Endothelial cell of umbilical vein (primary cell): ENCODE results near the gene PLEKHS1. TPM values are rescaled to one million over a fixed set of nuclear protein-coding genes. Genes with fewer than 3 reads are reported as not detected.

Experiments used
- BruUV-seq: library from RNA; stranded (reverse); fragments of 400-500 nt; replicated peaks from 2 replicates; lab custom pipeline; 2021; lab: Mats Ljungman, UMichigan
- CTCF ChIA-PET: fragments of 300-600, 350-600 bp; sonication (Branson Sonifier 250); formaldehyde crosslinking; loops from one replicate; lab custom pipeline; 2021; ENCODE audit warnings: antibody characterized with exemption, inconsistent platforms; lab: Charles Lee
- POLR2A ChIA-PET: fragments of 300-600, 350-600 bp; sonication (Branson Sonifier 250); formaldehyde crosslinking; loops from one replicate; lab custom pipeline; 2021; ENCODE audit warnings: antibody characterized with exemption, inconsistent platforms; lab: Charles Lee
- DNase-seq: peaks from one replicate; pipeline ENCODE4 v3.0.0-alpha.2; 2011; ENCODE audit warnings: low read depth, low spot score
- FAIRE-seq: peaks from 2 replicates; lab custom pipeline; 2011; peaks lifted over from hg19 to GRCh38; lab: Jason Lieb, UNC
- H2AFZ ChIP-seq: 2 replicates; pipeline ENCODE4 v1.6.0; 2012; ENCODE audit warnings: low read depth, low read length, control low read depth, inconsistent platforms
- H3K27ac ChIP-seq: 2 replicates; pipeline ENCODE4 v1.5.1; 2011; ENCODE audit warnings: low read depth, mild to moderate bottlenecking, control low read depth, low read length, moderate library complexity; ENCODE audit not compliant: insufficient read depth
- H3K27me3 ChIP-seq, 2 experiments: 2 replicates each; pipeline versions ENCODE4 v1.6.0 to v1.6.1; 2011; ENCODE audit warnings: low read length in 2 of 2, mixed read lengths in 1 of 2; ENCODE audit not compliant: control insufficient read depth in 2 of 2, insufficient read depth in 2 of 2
- H3K36me3 ChIP-seq, 2 experiments: 2 replicates in 1 of 2; 3 replicates in 1 of 2; pipeline ENCODE4 v1.5.1; 2011; ENCODE audit warnings: low read length in 2 of 2, mild to moderate bottlenecking in 1 of 2, moderate library complexity in 1 of 2; ENCODE audit not compliant: control insufficient read depth in 2 of 2, insufficient read depth in 2 of 2; ENCODE audit errors: extremely low read depth in 1 of 2
- H3K4me1 ChIP-seq: 3 replicates; pipeline ENCODE4 v1.5.1; 2011; ENCODE audit warnings: mild to moderate bottlenecking, low read length; ENCODE audit not compliant: control insufficient read depth, insufficient read depth; ENCODE audit errors: extremely low read depth
- H3K4me2 ChIP-seq: 2 replicates; pipeline ENCODE4 v1.6.1; 2011; ENCODE audit warnings: low read length, control low read depth, mixed read lengths; ENCODE audit not compliant: insufficient read depth
- H3K4me3 ChIP-seq, 3 experiments: fragments of 200-600 bp in 1 of 3; sonication (generic), shearing (Covaris generic) in 1 of 3; replicated peaks in 1 of 3; 2 replicates each; pipeline ENCODE4 v1.5.1; 2011 to 2016; ENCODE audit warnings: control low read depth in 3 of 3, low read length in 3 of 3, mild to moderate bottlenecking in 2 of 3, inconsistent platforms in 1 of 3, low read depth in 1 of 3, moderate library complexity in 1 of 3; ENCODE audit not compliant: insufficient read depth in 1 of 3
- H3K79me2 ChIP-seq: 2 replicates; pipeline ENCODE4 v1.6.0; 2012; ENCODE audit warnings: low read length, inconsistent platforms; ENCODE audit not compliant: control insufficient read depth, insufficient read depth
- H3K9ac ChIP-seq: replicated peaks from 2 replicates; pipeline ENCODE3; 2011; ENCODE audit warnings: low read length, control low read depth; ENCODE audit not compliant: insufficient read depth; ENCODE audit errors: extremely low read depth
- H3K9me1 ChIP-seq: replicated peaks from 3 replicates; pipeline ENCODE4 v1.6.0; 2011; ENCODE audit warnings: mild to moderate bottlenecking, low read length; ENCODE audit not compliant: control insufficient read depth, insufficient read depth; ENCODE audit errors: extremely low read depth
- H3K9me3 ChIP-seq: replicated peaks from 2 replicates; pipeline ENCODE4 v1.5.1; 2012; ENCODE audit warnings: low read length, inconsistent platforms; ENCODE audit not compliant: control insufficient read depth, insufficient read depth
- H4K20me1 ChIP-seq: replicated peaks from 2 replicates; pipeline ENCODE3; 2011; ENCODE audit warnings: mild to moderate bottlenecking, low read length; ENCODE audit not compliant: control insufficient read depth, insufficient read depth; ENCODE audit errors: extremely low read depth
- EZH2 ChIP-seq: IDR thresholded peaks from 2 replicates; pipeline ENCODE4 v1.6.1; 2012; ENCODE audit warnings: borderline replicate concordance, low read depth, mild to moderate bottlenecking, moderate library complexity, low read length, inconsistent platforms; ENCODE audit not compliant: severe bottlenecking
- FOS ChIP-seq: IDR thresholded peaks from 2 replicates; pipeline ENCODE4 v1.6.1; 2011; ENCODE audit warnings: mild to moderate bottlenecking, low read length, moderate library complexity, borderline replicate concordance; ENCODE audit not compliant: insufficient read depth
- GATA2 ChIP-seq: IDR thresholded peaks from 2 replicates; pipeline ENCODE4 v1.7.0; 2011; ENCODE audit warnings: low read depth, mild to moderate bottlenecking, moderate library complexity, mixed read lengths, low read length; ENCODE audit not compliant: insufficient read length, insufficient read depth
- JUN ChIP-seq: IDR thresholded peaks from 2 replicates; pipeline ENCODE4 v1.6.1; 2011; ENCODE audit warnings: borderline replicate concordance, low read depth; ENCODE audit not compliant: insufficient read length, insufficient read depth
- MYC ChIP-seq: IDR thresholded peaks from one replicate; pipeline ENCODE4 v1.6.1; 2011; ENCODE audit warnings: mild to moderate bottlenecking, low read depth, low read length
- POLR2A ChIP-seq: IDR thresholded peaks from 2 replicates; pipeline ENCODE4 v1.6.1; 2012; ENCODE audit warnings: low read depth, mild to moderate bottlenecking, control low read depth, low read length
- POLR2AphosphoS5 ChIP-seq: IDR thresholded peaks from 2 replicates; pipeline ENCODE4 v1.6.1; 2012; ENCODE audit warnings: low read depth, mild to moderate bottlenecking, control low read depth, low read length, moderate library complexity; ENCODE audit not compliant: insufficient read depth
- dilution Hi-C: fragments of 300-500 bp; cut with MboI; formaldehyde crosslinking; loops from one replicate; pipeline ENCODE4 v1.15.0; 2019; ENCODE audit warnings: low sequenced_read_pairs; ENCODE audit not compliant: extremely low pct_ligation_motif_present
- intact Hi-C: fragments of 100-400 bp; cut with micrococcal nuclease; formaldehyde crosslinking; loops from one replicate; pipeline ENCODE4 v1.10.0; 2022
- polyA plus RNA-seq, 4 experiments: library from polyadenylated mRNA; depleted of rRNA in 3 of 4; stranded (reverse) in 3 of 4; unstranded in 1 of 4; fragments of >200 nt; gene quantifications; 2 replicates each; pipeline versions ENCODE4 v1.2.1 to v1.2.3, GENCODE V29; 2011 to 2012; ENCODE audit warnings: missing spikeins in 1 of 4
- total RNA-seq: library from RNA; stranded (reverse); gene quantifications from 2 replicates; pipeline ENCODE4 v1.2.3, GENCODE V29; 2021
- TF ChIP-seq, protein P1 (sequence below): IDR thresholded peaks from 2 replicates; pipeline ENCODE4 v1.6.1; 2011; ENCODE audit not compliant: insufficient read depth, insufficient read length
- TF ChIP-seq, protein P2 (sequence below), 2 donors: IDR thresholded peaks; 1 replicate in 1 of 2; 2 replicates in 1 of 2; pipeline ENCODE4 v1.5.1; 2011; ENCODE audit warnings: low read length in 2 of 2, mild to moderate bottlenecking in 2 of 2, moderate library complexity in 2 of 2, control low read depth in 1 of 2, inconsistent platforms in 1 of 2, low read depth in 1 of 2; ENCODE audit not compliant: insufficient read depth in 1 of 2; ENCODE audit errors: extremely low read depth in 1 of 2

Gene PLEKHS1
- total and polyA plus RNA-seq, 2 donors (not counting 3 experiments of a cell fraction or from before 2014, with no cell fraction given), result not detected

DNA sequence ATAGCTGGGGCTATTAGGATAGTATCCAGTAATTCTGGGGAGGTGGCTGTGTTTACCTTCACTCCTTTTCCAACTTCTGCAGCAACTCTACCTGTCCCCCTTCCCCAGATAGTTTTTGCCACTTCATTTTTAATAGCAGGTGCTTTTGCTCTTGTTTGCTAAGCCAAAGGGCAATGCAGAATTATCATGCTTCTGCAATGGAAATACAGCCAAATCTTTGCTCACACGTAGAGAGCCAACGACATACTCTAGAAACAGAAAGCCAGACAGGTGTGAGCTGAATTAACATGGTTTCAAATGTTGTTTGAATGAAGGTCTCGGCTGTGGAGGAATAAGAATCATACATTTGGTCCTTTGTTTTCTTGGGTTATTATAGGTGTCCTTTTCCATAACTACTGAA lies 14.4 kb downstream of the PLEKHS1 start:
- no peak overlapping the region for H2AFZ ChIP-seq
- intact Hi-C loops (no loop called here), dilution Hi-C loops (no loop called here)
- FAIRE-seq (no peak), DNase-seq (no peak)
- TF ChIP-seq GATA2 (no peak), POLR2A (no peak), EZH2 (no peak), POLR2AphosphoS5 (no peak), FOS (no peak), MYC (no peak), JUN (no peak)
- TF ChIP-seq, protein P1, sequence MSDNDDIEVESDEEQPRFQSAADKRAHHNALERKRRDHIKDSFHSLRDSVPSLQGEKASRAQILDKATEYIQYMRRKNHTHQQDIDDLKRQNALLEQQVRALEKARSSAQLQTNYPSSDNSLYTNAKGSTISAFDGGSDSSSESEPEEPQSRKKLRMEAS, result no peak
- TF ChIP-seq, protein P2, sequence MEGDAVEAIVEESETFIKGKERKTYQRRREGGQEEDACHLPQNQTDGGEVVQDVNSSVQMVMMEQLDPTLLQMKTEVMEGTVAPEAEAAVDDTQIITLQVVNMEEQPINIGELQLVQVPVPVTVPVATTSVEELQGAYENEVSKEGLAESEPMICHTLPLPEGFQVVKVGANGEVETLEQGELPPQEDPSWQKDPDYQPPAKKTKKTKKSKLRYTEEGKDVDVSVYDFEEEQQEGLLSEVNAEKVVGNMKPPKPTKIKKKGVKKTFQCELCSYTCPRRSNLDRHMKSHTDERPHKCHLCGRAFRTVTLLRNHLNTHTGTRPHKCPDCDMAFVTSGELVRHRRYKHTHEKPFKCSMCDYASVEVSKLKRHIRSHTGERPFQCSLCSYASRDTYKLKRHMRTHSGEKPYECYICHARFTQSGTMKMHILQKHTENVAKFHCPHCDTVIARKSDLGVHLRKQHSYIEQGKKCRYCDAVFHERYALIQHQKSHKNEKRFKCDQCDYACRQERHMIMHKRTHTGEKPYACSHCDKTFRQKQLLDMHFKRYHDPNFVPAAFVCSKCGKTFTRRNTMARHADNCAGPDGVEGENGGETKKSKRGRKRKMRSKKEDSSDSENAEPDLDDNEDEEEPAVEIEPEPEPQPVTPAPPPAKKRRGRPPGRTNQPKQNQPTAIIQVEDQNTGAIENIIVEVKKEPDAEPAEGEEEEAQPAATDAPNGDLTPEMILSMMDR (IDR thresholded peaks at IDR 0.05; ENCODE audit: extremely low read depth in 1 of 2, insufficient read depth in 1 of 2, low read depth in 1 of 2, low read length in 2 of 2), result no peak
- CTCF ChIA-PET, result no interaction called here
- peaks cover 5 to 12% of the 10 kb centered on the region in 2 experiments for H3K27me3 ChIP-seq
- H4K20me1 ChIP-seq, result no peaks in the 10 kb centered on the region
- no peak overlapping the region for H3K4me2 ChIP-seq
- H3K9me1 ChIP-seq, result no peaks in the 10 kb centered on the region
- H3K9me3 ChIP-seq, result no peaks in the 10 kb centered on the region
- no peaks in the 10 kb centered on the region for H3K4me1 ChIP-seq
- BruUV-seq, result no TSS peak
- H3K27ac ChIP-seq, result no peak overlapping the region
- H3K9ac ChIP-seq, result no peak overlapping the region
- H3K36me3 ChIP-seq, result no peaks in the 10 kb centered on the region
- POLR2A ChIA-PET, result no interaction called here
- H3K79me2 ChIP-seq, result no peaks in the 10 kb centered on the region
- H3K4me3 ChIP-seq, result no peak overlapping the region
